HG02943 (cell line): ENCODE measurements around the gene CD72.

ENCODE experiments used
- ATAC-seq: cut with Tn5 transposase; IDR thresholded peaks from one replicate; pipeline ENCODE4 v1.9.1; 2021; ENCODE audit warnings: mild to moderate bottlenecking, low read depth, moderate library complexity; ENCODE audit not compliant: unreplicated experiment

Gene CD72, protein sequence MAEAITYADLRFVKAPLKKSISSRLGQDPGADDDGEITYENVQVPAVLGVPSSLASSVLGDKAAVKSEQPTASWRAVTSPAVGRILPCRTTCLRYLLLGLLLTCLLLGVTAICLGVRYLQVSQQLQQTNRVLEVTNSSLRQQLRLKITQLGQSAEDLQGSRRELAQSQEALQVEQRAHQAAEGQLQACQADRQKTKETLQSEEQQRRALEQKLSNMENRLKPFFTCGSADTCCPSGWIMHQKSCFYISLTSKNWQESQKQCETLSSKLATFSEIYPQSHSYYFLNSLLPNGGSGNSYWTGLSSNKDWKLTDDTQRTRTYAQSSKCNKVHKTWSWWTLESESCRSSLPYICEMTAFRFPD

DNA sequence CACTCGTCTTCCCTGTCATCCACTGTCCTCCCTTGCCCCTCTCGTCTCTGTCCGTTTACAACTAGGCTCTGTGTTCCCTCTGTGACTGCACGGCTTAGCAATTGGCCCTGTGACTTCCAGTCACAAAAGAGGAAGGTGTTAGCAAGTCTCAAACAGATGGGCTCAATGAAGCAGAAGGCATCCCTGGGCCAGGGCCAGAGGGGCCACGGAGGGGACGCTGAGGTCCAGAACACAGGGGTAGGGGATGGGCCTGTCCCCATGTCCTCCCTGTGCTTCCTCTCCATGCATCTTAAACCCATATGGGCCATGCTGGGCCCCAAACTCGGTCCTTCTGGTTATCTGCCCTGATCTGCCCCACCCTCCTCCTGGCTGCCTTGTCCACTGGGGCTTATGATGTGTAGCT is at the start of gene CD72:
TSS of gene CD72 (minus strand) at position 89 of the 403 bp plus-strand sequence. CDS start 110 bp downstream, outside the sequence.
- no peak for ATAC-seq

DNA sequence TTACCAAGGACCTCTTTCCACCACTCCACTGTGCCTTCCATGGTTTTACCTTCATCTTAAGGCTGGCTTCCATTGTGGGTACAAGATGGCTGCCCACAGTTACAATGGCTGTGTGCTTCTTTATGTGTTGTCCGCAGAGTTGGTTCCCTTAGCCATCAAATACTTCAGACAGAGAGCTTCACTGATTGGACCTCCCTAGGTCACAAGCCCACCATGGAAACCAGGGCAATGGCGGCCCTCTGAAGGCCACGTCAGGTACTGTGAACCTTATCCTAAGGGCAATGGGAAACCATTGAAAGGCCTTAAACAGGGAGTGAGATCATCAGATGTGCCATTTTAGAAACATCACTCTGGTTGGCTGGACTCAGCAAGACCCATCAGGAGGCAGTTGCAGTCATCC is 49.7 kb upstream of the CD72 start:
- no peak for ATAC-seq

DNA sequence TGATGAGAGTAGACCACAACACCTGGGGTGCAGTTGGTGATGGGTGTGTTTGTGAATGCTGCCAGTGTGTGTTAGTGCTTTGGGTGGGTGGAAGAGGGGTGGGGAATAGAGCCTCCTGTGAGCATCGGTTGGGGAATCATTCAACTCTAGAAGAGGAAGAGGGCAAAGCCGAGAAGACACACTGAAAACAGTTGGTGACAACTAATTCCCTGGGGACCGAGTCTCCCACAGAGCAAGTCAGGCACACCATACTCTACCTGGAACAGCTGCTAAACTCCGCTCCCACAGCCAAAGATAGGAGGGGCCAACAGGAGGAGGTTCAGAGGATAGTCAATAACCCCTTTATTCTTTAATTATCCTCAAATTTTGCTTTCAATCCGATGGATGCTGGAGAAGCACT is 48.3 kb upstream of the CD72 start:
- ATAC-seq, result no peak

DNA sequence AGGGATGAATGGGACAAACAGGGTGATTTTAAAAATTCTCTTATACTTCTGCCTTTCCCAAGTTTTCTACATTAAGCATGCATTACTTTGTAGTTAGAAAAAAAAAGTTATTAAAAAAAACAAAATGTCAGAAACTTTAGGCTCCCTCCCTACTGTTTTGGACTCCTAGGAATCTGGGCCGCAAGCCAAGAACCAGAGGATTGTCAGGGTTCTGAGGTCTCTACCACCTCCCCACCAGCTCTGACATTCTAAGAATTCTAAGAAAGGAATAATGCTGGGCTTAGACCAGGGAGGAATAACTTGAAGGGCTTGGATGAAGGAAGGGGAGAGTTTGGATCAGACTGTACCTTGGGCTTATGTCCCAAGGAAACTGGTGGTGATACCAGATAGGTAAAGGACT is 47.8 kb upstream of the CD72 start:
- ATAC-seq, result no peak

DNA sequence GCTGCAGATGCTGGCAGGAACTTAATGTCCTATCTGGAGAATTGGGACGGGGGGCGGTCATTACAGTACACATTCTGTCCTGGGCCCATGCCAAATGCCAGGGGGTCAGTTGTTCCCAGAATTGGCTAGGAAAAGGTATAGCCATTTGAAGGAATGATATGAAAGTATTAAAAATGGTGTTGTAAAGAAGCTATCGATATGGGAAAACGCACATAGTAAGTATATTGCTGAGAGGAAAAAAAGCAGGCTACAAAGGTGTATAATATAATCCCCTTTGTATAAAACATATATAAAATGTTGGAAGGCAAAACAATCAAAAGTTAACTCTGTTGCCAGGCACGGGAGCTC is 47.2 kb upstream of the CD72 start:
- no peak for ATAC-seq

DNA sequence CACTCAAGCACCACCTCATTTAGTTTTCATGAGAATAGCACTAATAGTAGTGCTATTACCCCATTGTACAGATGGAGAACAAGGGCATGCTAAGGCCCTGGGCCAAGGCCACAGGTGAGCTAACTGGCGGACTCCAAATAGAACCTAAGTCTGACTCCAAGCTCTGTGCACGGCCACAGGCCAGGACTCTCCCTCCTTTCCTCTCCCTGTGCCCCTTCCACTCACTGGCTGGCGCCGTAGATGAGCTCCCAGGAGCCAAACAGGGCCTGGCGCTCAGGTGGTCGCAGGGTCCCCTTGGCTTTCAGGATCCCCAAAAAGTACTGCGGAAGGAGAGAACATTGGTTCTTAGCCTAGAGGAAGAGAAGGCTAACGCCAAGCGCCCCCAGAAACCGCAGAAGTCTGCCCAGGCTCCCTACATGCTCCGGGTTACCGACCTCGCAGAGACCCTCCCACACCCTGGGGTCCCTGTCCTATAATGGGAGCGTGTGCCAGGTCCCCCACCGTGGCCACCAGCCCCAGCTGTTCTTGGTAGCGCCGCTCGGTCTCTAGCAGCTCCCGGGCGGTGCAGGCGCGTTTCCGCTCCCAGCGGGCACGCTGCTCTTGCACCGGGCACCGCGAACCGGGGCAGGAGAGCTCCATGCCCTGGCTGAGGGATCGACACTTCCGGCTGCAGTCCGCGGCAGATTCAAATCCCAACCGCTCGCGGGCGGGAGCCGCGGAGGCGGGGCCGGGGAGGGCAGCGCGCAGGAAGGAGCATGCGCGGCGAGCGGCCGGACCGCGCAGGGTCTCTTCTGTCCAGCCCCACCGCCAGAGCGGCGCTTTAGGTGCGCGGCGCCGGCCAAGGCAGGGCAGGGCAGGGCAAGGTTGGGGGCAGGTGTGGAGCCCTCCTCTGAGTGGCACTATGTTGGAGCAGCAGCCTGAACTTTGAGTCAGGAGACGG is 46.6 kb upstream of the CD72 start, which contains the start of gene ARHGEF39:
TSS of gene ARHGEF39 (minus strand) at position 665 of the 940 bp plus-strand sequence. CDS start at position 639, 26 bp downstream.
- ATAC-seq, result no peak

DNA sequence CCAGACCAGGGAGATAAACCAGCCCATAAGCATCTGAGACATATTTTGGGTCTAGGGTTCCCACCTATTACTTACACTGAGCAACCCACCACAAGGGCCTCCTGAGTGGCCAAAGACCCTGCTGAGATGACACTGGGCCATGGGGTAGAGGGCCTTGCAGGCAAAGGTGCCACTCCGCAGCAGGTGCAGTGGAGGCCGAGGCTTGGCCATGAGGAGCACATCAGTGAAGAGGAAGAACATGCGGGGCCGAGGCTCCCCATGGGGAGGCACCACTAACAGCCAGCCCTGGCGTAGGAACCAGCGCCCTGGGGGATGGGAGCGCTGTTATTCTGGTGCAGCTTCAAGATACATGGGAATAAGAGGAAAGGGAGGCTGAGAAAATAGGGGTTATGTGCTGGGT is 44.2 kb upstream of the CD72 start:
- no peak for ATAC-seq

DNA sequence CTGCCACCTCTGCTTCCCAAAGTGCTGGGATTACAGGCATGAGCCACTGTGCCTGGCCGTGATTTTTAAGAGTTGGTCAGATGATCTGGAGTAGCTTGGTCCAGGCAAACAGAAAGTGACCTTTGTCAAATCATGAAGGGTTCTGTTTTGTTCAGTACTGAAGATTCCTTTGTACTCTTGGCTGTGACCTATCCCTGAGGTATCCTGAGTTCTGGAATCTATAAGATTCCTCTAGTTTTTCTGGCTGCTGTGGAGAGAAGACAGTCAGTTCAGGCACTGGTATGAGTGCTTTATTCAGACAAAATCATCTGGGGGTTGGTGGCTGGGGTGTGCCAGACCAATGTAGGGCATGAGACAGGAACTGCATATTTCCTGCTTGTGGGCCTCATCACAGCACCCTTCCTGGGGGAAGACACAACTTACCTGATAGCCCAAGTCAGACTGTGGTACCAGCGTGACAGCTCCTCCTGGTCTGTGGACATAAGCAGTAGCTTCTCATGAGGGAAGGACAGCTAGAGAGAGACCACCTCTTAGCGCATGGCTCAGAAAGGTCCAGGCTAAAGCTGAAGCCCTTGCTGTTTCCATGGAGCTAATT is 43.6 kb upstream of the CD72 start:
- no peak for ATAC-seq

DNA sequence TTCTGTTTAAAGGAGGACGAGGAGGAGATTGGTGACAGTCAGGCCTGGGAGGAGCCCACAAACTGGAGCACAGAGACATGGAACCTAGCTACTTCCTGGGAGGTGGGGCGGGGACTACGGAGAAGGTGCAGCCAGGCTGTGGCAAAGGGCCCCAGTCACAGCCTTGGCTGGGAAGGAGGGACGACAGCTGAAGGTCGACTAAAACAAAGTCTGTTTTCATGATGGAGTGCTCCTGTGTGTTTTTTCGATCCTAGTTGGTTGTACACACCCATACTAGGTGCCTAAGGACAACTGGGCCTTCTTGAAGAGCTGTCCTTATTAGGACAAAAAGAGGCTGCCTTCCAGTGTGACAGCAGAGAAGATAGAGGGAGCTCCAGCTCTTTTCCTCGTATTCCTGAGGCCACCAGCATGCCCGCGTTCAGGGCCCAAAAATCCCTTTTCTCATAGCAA is 42.8 kb upstream of the CD72 start:
- no peak for ATAC-seq

DNA sequence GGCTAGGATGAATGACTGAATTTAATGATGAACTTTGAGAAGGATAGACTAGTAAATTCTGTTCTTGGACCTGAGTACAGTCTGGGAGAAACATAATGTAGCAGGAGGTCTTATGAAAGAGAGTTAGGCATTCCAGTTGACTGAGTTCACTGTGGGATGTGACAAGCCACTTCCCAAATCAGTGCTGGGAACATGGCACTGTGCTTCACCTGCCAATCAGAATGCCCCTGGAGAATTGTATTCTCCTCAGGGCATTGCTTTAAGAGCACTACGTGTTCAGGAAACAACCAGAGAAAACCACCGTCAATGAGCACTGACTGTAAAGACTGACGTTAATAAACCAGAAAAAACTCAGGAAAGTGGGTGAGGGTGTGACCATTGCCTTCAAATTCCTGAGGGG is 41.1 kb upstream of the CD72 start:
- no peak for ATAC-seq

DNA sequence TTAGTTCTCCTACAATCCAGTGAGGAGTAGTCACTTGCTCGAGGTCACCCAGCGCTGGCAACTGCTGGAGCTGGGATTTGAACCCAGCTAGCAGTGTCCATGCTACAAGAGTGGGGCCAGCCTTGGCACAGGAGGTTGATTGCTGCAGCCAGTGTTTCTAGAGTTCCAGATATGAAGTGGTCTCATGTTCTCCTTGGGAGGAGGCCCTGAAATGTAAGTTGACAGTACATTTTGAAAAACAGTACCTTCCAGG is 40.7 kb upstream of the CD72 start:
- ATAC-seq, result no peak

DNA sequence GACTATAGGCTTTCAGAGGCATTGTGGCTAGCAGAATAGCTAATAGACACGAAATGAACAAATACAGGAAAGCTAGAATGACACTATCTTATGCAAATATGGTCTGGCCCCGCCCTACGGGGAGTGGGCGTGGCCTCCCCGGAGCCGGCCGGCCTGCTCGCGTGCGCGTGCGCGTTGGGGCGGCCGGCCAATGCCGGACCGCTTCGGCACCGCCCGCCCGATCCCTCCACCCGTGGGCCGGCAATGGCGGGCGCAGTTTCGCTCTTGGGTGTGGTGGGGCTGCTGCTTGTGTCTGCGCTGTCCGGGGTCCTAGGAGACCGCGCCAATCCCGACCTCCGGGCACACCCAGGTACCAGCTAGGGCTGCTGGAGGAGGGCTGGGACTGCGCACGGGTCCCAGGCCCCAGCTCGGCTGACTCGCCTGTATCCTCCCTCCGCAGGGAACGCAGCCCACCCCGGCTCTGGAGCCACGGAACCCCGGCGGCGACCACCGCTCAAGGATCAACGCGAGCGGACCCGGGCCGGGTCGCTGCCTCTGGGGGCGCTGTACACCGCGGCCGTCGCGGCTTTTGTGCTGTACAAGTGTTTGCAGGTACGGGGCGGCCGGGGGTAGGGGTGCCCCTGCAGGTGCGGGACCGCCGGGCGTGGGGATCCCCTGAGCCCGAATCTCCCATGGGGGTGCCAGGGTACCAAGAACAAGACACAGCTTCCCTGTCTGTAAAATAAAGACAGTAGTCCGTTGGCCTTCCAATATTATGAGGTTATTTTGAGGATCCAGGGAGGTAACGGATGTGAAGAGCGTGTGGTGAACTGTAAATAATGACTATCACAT is 40.1 kb upstream of the CD72 start, which contains the start of gene CCDC107:
TSS of gene CCDC107 (plus strand) at position 156 of the 831 bp plus-strand sequence. CDS start at position 244, 88 bp downstream.
- ATAC-seq, result peak; percentile 58

DNA sequence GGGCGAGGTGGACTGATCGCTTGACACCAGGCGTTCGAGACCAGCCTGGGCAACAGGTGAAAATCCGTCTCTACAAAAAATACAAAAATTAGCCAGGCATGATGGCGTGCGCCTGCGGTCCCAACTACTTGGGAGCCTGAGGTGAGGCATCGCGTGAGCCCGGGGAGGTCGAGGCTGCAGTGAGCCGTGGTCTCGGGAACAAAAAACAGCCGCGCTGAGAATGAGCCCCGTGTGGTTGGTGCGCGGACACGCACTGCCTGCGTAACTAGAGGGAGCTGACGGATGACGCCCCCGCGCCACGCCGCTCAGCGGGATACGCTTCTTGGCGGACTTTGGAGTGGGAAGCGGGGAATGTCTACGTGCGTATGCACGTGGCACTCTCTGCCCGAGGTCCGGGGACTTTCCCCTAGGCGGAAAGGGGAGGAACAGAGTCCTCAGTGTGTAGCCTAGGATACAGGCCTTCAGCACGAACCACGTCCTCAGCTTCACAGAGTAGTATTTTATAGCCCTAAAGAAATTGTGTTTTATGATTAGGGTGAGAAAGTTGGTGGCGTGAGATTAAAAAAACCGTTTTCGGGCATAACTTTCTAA is 39.4 kb upstream of the CD72 start, which contains the start of gene RMRP:
TSS of gene RMRP (minus strand) at position 474 of the 591 bp plus-strand sequence.
- peak; percentile 75 for ATAC-seq

DNA sequence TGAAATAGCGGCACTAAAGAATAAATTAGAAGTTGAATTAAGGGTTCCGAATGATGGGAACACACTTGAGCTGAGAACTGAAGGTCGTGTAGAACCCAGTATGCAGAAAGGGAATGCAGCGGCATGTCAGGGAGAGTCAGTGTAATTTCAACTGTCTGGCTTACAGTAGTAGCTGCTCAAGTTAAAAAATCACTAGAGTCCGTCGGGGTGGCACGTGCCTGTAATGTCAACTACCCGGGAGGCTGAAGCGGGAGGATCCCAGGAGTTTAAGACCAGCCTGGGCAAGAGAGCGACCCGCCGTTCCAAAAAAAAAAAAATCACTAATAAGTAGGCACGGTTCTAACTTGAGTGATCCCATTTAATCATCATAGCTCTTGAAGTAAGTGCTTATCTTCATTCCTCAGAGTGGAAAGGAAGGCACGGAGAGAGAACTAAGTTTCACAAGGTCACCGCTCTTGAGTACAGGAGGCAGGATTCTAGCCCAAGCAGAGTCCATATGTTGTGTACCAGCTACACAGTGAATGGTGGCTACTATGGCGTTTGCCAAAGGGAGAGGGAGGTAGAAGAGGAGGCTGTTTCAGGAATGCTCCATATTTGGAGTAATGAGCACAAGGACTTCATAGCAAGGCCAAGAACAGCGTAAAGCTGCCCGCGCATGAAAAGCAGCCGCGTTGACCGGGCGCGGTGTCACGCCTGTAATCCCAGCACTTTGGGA is 38.8 kb upstream of the CD72 start:
- ATAC-seq, result no peak

DNA sequence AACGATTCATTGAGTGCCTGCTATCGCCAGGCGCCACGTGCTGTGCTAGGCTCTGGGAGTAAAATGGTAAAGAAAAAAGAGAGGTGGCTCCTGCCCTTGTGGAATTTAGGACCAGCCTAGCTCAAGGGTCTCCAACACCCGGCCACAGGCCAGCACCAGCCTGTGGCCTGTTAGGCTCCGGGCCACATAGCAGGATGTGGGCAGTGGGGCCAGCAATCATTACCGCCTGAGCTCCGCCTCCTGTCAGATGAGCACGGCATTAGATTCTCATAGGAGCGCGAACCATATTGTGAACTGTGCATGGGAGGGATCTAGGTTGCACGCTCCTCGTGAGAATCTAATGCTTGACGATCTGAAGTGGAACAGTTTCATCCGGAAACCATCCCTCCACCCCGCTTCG is 38.1 kb upstream of the CD72 start:
- no peak for ATAC-seq

DNA sequence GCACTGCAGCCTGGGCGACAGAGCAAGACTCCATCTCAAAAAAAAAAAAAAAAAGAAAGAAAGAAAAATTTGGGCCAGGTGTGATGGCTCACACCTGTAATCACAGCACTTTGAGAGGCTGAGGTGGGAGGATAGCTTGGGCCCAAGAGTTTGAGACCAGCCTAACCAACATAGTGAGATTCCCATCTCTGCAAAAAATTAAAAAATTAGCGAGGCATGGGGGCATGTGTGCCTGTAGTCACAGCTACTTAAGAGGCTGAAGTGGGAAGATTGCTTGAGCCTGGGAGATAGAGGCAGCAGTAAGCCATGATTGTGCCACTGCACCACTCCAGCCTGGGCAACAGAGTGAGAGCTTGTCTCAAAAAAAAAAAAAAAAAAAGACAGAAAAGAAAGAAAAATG is 35.4 kb upstream of the CD72 start:
- no peak for ATAC-seq

DNA sequence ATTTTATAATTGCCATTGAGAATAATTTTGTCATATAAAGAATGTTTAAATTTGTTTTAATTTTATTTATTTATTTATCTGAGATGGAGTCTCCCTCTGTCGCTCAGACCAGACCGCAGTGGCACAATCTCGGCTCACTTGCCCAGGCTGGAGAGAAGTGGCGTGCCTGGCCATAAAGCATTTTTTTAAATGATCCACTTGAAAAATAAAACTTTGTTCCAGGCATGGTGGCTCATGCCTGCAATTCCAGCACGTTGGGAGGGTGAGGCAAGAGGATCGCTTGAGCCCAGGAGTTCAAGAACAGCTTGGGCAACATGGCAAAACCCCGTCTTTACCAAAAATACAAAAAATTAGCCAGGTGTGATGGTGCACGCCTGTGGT is 34.6 kb upstream of the CD72 start:
- no peak for ATAC-seq

DNA sequence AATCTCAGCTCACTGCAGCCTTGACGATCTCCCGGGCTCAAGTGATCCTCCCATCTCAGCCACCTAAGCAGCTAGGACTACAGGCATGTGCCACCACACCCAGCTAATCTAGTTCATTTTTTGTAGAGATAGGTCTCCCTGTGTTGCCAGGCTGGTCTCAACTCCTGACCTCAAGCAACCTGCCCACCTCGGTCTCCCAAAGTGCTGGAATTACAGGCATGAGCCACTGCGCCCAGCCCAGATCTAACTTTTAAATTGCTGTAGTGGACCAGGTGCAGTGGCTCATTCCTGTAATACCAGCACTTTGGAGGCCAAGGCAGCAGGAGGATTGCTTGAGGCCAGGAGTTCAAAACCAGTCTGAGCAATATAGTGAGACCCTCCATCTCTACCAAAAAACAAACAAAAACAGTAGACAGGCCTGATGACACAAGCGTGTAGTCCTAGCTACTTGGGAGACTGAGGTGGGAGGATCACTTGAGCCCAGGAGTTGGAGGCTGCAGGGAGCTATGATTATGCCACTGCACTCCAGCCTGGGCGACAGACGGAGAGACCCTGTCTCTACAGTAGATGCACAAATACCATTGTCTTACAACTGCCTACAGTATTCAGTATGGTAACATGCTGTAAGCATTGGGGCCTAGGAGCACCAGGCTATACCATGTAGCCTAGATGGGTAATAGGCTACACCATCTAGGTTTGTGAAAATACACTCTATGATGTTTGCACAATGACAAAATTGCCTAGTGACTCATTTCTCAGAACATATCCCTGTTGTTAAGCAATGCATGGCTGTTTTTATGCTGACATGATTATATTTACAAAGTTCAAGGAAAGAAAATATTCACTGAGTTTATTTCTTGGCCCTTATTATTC is 34.0 kb upstream of the CD72 start:
- no peak for ATAC-seq
